HG03103 (cell line): ENCODE results near the gene ENG.

Experiments used
- ATAC-seq: cut with Tn5 transposase; IDR thresholded peaks from one replicate; pipeline ENCODE4 v1.9.1; 2021; ENCODE audit warnings: low read depth; ENCODE audit not compliant: unreplicated experiment

ENG gene

GRCh38 chr9:127866535-127866934 lies 12.1 kb upstream of the ENG start:
- no peak for ATAC-seq

DNA sequence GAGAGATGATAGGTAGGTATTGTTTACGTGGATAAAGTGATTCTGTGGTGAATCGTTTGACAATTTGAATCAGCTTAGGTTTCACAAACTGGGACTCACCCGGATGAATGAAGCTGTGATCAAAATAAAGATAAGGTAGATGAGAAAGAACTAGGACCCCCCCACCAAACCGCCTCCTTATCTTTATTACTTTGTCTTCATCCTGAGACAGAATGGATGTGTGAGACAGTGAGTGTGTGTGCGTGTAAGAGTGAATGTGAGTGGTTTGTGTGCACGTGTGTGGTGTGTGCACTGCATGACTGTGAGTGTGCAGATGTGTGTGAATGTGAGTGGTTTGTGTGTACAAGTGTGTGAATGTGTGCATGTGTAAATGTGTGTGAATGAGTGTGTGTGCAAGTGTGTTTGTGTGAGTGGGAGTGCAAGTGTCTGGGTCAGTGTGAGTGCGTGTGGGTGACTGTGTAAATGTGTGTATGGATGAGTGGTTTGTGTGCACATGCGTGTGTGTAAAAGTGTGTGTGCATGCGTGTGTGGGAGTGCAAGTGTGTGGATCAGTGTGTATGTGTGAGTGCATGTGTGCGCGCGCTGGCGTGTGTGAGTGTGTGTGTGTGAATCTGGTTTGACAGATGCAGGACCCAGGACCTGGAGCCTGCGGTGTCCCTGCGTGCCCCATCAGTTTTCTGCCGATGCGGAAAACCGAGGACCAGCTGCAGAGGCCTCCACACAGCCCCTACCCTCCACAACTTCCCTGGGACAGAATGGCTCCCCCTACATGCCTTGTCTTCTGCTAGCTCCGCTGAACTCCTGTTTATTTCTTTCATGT lies 11.4 kb upstream of the ENG start:
- ATAC-seq = no peak

DNA sequence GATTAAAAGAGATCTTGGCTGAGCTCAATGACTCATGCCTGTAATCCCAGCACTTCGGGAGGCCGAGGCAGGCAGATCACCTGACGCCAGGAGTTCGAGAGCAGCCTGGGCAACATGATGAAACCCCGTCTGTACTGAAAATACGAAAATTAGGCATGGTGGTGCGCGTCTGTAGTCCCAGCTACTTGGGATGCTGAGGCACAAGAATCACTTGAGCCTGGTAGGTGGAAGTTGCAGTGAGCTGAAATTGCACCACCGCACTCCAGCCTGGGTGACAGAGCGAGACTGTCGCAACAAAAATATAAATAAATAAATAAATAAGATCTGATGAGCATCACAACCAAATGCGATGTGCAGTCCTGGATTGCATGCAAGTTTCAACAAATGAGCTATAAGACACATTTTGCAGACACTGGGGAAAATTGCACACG lies 8.7 kb upstream of the ENG start:
- ATAC-seq = no peak

DNA sequence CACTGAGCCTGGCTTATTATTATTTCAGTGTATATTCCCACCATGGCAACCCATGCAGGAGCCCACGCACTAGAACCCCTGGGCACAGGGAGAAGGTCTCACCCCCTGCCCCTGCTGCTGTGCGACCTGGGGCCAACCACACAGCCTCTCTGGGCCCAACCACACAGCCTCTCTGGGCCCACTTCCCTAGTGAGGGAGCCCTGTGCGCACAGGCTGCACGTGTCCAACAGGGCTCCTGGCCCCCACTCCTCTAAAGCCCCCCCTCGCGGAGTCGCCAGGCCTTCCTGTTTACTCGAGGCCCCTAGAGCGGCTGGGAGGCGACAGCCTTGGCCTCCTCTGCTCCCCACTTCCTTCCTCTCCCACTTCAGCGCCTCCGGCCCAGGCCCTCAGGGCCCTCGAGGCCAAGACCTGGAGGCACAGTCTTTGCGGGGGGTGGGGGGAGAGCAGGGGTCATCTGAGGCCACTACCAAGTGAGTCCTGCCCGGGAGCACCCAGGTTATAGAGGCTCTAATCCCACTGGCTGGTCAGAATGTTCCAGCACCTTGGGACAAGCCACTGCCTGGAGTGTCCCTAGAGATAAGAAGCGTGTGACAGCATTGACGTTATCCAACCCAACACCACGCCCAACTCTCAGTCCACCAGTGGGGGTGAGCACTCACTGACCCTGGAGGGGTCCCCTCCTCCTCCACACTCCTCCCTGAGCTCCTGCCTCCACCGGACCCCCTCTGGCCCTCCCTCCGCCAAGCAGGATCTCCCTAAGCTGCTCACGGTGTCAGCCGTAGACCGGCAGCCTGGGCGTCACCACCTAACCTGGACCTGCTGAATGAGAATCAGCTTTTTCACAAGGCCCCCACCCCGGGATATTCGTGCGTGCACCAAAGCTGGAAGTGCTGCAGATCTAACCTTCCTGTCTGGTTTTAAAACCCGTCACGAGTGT lies 7.9 kb upstream of the ENG start:
- no peak for ATAC-seq

DNA sequence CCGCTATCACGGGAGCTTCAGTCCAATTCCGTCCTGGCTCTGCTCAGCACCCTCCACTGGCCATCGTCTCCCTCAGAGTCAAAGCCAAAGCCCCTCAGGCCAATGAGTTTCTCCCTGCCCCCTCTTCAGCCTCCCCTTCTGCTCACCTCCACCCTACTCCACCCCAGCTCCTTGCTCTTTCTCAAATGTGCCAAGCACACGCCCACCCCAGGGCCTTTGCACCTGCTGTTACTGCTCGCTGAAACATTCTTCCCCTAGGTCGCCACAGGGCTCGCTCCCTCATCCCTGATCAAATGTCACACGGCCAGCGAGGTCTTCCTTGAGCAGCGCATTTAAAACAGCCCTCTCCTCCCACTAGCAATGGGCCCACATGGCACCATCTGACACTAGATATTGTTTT lies 6.3 kb upstream of the ENG start:
- no peak for ATAC-seq

- no peak for ATAC-seq
These were observed 5.8 kb upstream of the ENG start for GRCh38 chr9:127860260-127860659.

- ATAC-seq = no peak
These were observed 3.6 kb upstream of the ENG start for GRCh38 chr9:127858041-127858512.

- ATAC-seq = no peak
These were observed 2.8 kb upstream of the ENG start for GRCh38 chr9:127857278-127857677.

- ATAC-seq = no peak
These were observed 2.3 kb upstream of the ENG start for GRCh38 chr9:127856729-127857116.

GRCh38 chr9:127856094-127856728 lies 1.8 kb upstream of the ENG start:
- no peak for ATAC-seq

- ATAC-seq = no peak
These were observed 1.1 kb upstream of the ENG start for GRCh38 chr9:127855522-127855921.

GRCh38 chr9:127854960-127855359 lies 502 bp upstream of the ENG start:
- ATAC-seq = no peak

DNA sequence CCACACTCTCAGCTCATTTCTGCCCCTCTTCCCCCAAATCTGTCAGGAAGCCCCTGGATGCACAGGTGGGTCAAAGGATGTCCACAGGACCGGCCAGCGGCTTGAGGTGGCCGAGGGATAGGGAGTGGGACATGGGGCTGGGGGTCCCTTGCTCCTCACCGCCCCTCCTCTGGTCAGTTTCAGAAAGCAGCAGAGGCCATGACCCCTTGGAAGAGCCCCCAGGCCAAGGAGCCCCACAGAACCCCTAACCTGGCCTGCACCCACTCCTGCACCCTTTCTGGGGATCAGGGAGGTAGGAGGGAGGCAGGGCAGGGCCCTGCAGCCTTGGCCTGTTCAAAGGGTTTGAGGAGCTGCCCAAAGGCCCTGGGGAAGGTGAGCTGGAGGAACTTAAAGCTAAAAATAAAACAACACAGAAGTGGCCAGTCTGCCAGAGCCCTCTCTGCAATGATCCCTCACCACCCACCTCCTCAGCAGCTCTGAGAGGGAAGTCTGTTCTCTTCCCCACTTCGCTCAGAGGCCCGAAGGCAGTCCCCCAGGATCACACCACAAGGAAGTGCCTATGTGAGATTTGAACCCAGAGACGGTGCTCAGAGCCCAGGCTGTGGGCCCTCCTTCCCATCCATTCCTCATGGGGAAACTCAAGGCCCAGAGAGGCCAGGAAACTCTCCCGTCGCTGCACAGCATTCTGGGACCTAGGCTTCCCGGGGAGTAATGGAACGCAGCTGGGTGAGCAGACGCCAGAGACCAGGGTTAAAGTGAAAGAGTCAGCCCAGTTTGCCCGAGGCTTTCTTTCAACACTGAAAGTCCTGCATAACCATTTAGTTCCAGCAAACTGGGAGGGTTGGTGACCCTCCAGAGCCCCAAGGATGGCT lies 910 bp downstream of the ENG start:
- no peak for ATAC-seq

- ATAC-seq = no peak
These were observed 1.6 kb downstream of the ENG start for GRCh38 chr9:127852829-127853228.

DNA sequence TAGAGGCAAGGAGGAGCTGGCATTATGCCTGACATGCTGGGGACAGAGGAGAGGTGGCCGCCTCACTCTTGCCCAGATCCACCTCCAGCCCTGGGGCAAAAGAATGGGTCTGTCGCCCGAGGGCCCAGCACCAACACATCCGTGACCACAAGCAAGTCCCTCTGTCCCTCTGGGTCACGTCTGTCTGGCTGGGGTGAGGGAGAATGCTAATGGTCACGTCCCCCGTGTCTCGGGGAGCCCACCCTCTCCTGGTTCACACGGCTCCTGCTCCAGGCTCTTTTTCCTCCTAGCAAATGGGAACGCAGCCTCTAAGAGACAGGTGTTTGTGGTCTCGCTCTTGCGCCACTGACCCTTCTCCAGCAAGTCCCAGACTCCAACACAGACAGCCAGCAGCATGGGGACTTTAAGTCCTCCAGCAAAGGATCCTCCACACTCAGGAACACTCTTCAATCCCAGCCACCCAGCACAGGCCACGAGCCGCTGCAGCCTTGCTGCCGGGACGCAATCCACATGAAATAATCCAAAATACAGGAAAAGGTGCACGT lies 4.1 kb downstream of the ENG start:
- ATAC-seq = no peak

- no peak for ATAC-seq
These were observed 5.5 kb downstream of the ENG start for GRCh38 chr9:127848756-127849504.

DNA sequence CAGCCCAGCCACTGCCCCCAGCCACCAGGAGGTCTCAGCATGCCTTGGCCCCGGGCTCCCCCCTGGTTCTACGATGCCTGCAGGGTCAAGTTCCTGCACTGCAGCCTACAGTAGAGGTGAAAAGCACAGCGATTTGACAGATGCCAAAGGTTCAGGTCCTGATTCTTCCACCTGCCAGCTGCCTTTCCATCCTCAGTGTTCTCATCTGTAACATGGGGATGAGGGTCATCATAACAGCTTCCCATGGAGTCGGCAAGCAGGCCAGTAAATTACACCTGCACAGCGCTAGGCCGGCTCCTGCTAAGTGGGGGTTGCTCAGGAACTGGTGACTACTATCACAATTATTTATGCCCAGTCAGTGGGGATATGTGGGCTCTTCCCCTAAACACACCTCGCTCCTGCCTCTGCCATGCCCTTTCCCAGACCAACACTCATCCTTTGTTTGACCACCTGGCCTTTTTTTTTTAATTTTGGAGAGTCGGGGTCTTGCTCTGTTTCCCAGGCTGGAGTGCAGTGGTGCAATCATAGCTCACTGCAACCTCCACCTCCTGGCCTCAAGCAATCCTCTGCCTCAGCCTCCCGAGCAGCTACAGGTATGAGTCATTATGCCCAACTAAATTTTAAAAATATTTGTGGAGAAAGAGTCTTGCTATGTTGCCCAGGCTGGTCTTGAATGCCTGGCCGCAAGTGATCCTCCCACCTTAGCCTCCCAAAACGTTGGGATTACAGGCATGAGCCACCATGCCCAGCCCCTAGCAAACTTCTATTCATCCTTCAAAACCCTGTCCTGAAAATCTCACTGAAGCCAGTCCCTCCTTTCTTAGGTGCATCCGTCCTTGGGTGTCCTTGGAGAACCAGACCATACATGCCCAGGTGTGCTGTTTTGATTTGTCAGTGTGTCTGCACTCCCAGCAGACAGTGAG lies 6.4 kb downstream of the ENG start:
- no peak for ATAC-seq

GRCh38 chr9:127847178-127847510 lies 7.3 kb downstream of the ENG start:
- no peak for ATAC-seq
